MM.1S (cell line): ENCODE measurements around the gene TM4SF20.

Source experiments
- DNase-seq: peaks from one replicate; pipeline ENCODE4 v3.0.0-alpha.2; 2015
- H2AFZ ChIP-seq: fragments of 300-600 bp; sonication (generic); 2 replicates; pipeline ENCODE4 v1.6.0; 2016; ENCODE audit warnings: antibody characterized with exemption, low read length
- H3F3A ChIP-seq: fragments of 300-600 bp; sonication (generic); 2 replicates; pipeline ENCODE4 v1.6.1; 2016; ENCODE audit warnings: mild to moderate bottlenecking, antibody characterized with exemption, low read length, moderate library complexity, mixed read lengths; ENCODE audit not compliant: insufficient read depth
- H3K27ac ChIP-seq: fragments of 300-600 bp; sonication (generic); 2 replicates; pipeline ENCODE4 v1.5.1; 2016; ENCODE audit warnings: mild to moderate bottlenecking, low read length
- H3K27me3 ChIP-seq: fragments of 300-600 bp; sonication (generic); replicated peaks from 2 replicates; pipeline ENCODE4 v1.6.0; 2016; ENCODE audit warnings: low read length; ENCODE audit not compliant: insufficient read depth
- H3K36me3 ChIP-seq: fragments of 300-600 bp; sonication (generic); replicated peaks from 2 replicates; pipeline ENCODE4 v1.6.1; 2016; ENCODE audit warnings: mild to moderate bottlenecking, low read length, mixed read lengths; ENCODE audit not compliant: insufficient read depth
- H3K4me1 ChIP-seq: fragments of 300-600 bp; sonication (generic); 2 replicates; pipeline ENCODE4 v1.6.1; 2016; ENCODE audit warnings: low read length, mixed read lengths
- H3K4me2 ChIP-seq: fragments of 300-600 bp; sonication (generic); 2 replicates; pipeline ENCODE4 v1.6.0; 2016; ENCODE audit warnings: low read depth, low read length
- H3K4me3 ChIP-seq: fragments of 300-600 bp; sonication (generic); 2 replicates; pipeline ENCODE4 v1.5.1; 2016; ENCODE audit warnings: low read length, mixed read lengths
- H3K79me2 ChIP-seq: fragments of 300-600 bp; sonication (generic); 2 replicates; pipeline ENCODE4 v1.6.1; 2016; ENCODE audit warnings: mixed run types, low read length, mixed read lengths
- H3K9ac ChIP-seq: fragments of 300-600 bp; sonication (generic); 2 replicates; pipeline ENCODE4 v1.6.1; 2016; ENCODE audit warnings: low read length, mixed read lengths
- H3K9me2 ChIP-seq: fragments of 300-600 bp; sonication (generic); replicated peaks from 2 replicates; pipeline ENCODE4 v1.6.1; 2016; ENCODE audit warnings: mild to moderate bottlenecking, low read length, mixed read lengths; ENCODE audit not compliant: insufficient read depth
- H3K9me3 ChIP-seq: fragments of 300-600 bp; sonication (generic); replicated peaks from 2 replicates; pipeline ENCODE4 v1.6.1; 2016; ENCODE audit warnings: mild to moderate bottlenecking, low read length, mixed read lengths; ENCODE audit not compliant: insufficient read depth
- H4K20me1 ChIP-seq: fragments of 300-600 bp; sonication (generic); 2 replicates; pipeline ENCODE4 v1.6.1; 2016; ENCODE audit warnings: mild to moderate bottlenecking, low read length, moderate library complexity, mixed read lengths; ENCODE audit not compliant: insufficient read depth
- EZH2 ChIP-seq: fragments of 300-600 bp; sonication (generic); optimal IDR thresholded peaks from 2 replicates; pipeline ENCODE3; 2017; ENCODE audit warnings: low read depth, mild to moderate bottlenecking, antibody characterized with exemption, low read length, mixed read lengths
- EZH2phosphoT487 ChIP-seq: fragments of 300-600 bp; sonication (generic); IDR thresholded peaks from 2 replicates; pipeline ENCODE4 v1.6.1; 2018; ENCODE audit warnings: antibody characterized with exemption, low read length
- TF ChIP-seq, protein P1 (sequence below): fragments of 300-600 bp; sonication (generic); IDR thresholded peaks from 2 replicates; pipeline ENCODE4 v1.5.1; 2016; ENCODE audit warnings: antibody characterized with exemption, low read length, mixed read lengths

Gene TM4SF20, protein sequence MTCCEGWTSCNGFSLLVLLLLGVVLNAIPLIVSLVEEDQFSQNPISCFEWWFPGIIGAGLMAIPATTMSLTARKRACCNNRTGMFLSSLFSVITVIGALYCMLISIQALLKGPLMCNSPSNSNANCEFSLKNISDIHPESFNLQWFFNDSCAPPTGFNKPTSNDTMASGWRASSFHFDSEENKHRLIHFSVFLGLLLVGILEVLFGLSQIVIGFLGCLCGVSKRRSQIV

DNA sequence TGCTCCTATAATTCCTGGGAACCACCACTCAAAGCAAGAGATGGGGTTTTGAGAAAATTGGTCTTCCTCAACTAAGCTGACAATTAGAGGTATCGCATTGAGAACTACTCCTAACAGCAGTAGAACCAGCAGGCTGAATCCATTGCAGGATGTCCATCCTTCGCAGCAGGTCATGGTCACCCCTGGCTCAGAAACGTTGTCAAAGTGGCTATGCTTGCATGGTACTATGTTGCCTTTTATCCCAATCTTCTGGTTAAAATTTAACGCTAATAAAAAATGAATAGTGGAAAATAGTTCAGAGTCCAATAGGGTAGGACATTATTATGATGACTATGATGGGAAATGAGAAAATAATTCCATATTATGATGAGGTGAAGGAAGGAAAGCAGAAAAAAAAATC is at the start of gene TM4SF20:
Gene TM4SF20, minus strand, starts transcription at position 212 of the 400 bp plus-strand sequence. Its CDS starts 38 bp downstream, at position 174.
- Histone ChIP-seq H3F3A (no peaks in the 10 kb centered on the region), H3K79me2 (no peaks in the 10 kb centered on the region), H3K9me3 (no peaks in the 10 kb centered on the region), H2AFZ (no peak within 1 kb of the TSS), H3K27ac (no peak within 1 kb of the TSS), H3K4me1 (no peaks in the 10 kb centered on the region), H3K4me2 (no peak within 1 kb of the TSS), H3K4me3 (no peak within 1 kb of the TSS), H3K27me3 (no peaks in the 10 kb centered on the region), H3K9me2 (no peaks in the 10 kb centered on the region), H4K20me1 (no peaks in the 10 kb centered on the region), H3K36me3 (no peaks in the 10 kb centered on the region), H3K9ac (no peak within 1 kb of the TSS)
- DNase-seq = no peak
- no peak for TF ChIP-seq EZH2phosphoT487
- TF ChIP-seq, protein P1, sequence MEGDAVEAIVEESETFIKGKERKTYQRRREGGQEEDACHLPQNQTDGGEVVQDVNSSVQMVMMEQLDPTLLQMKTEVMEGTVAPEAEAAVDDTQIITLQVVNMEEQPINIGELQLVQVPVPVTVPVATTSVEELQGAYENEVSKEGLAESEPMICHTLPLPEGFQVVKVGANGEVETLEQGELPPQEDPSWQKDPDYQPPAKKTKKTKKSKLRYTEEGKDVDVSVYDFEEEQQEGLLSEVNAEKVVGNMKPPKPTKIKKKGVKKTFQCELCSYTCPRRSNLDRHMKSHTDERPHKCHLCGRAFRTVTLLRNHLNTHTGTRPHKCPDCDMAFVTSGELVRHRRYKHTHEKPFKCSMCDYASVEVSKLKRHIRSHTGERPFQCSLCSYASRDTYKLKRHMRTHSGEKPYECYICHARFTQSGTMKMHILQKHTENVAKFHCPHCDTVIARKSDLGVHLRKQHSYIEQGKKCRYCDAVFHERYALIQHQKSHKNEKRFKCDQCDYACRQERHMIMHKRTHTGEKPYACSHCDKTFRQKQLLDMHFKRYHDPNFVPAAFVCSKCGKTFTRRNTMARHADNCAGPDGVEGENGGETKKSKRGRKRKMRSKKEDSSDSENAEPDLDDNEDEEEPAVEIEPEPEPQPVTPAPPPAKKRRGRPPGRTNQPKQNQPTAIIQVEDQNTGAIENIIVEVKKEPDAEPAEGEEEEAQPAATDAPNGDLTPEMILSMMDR = no peak
- TF ChIP-seq EZH2 = no peak

DNA sequence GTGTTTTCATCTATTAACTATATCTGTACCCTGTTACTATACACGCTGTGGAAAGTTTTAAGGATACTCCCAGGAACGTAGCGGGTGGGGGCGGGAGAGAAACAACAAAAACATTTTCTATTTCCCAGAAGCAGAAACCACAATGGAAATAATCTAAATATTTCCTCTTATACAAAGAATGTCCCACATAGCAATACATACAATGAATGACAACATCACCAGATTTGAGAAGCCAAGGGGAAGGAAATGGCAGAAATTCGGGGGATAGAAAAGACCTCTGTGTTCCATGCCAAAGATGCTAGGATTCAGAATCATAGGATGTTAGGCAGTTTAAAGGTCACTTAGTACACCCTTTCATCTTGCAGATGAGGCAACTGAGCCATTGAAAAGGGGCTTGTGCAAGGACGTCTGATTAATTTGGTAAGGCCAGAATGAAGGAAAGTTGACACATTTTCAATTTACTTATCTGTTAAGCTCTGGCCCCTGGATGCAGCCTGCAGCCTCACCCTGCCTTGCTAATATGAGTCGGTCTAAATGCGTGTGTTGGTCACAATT is 49.7 kb upstream of the TM4SF20 start:
- Histone ChIP-seq H3K4me3 (no peak overlapping the region), H3K36me3 (no peaks in the 10 kb centered on the region), H4K20me1 (no peaks in the 10 kb centered on the region), H3F3A (no peaks in the 10 kb centered on the region), H3K9ac (no peak overlapping the region), H3K4me1 (no peaks in the 10 kb centered on the region), H3K9me3 (no peaks in the 10 kb centered on the region), H3K9me2 (no peaks in the 10 kb centered on the region), H3K27me3 (no peaks in the 10 kb centered on the region), H3K27ac (no peak overlapping the region), H3K4me2 (no peak overlapping the region), H2AFZ (no peak overlapping the region), H3K79me2 (no peaks in the 10 kb centered on the region)
- DNase-seq = no peak
- TF ChIP-seq, protein P1 = no peak
- TF ChIP-seq EZH2phosphoT487 = no peak
- TF ChIP-seq EZH2 = no peak

DNA sequence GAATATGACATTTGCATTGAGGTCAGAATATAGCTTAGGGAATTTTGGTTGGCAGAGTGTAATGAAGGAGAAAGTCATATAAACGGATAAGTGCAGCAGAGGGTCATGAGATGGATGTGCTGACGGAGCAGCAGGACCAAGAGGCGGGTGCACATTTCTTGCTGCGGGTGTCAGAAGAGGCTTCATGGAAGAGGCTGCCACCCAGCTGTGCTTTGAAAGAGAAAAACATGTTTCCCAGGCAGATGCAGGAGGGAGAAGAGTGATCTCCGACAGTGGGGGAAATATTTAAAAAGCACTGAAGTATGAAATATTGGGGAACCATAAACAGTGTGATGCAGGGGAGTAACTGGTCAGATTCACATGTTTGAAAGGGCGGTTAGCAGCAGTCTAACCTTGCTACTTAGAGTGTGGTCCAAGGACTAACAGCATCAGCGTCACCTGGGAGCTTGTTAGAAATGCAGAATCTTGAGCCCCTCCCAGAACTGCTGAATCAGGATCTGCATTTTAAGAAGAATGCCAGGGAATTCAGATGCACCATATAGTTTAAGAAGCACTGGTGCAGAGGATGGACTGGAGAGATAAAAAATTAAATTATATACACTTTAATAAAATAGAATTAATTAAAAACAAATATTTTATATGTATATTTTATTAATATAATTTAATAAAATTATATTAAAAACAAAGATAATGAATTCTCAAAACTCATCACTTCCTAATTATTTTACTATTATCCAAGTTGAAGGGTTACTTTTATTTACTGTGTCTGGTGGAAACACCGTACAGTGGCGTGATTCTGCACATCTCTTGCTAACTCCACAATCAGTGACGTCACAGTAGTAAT is 44.8 kb upstream of the TM4SF20 start:
- Histone ChIP-seq H4K20me1 (no peaks in the 10 kb centered on the region), H3F3A (no peaks in the 10 kb centered on the region), H3K4me3 (no peak overlapping the region), H3K9me3 (no peaks in the 10 kb centered on the region), H3K4me2 (no peak overlapping the region), H3K4me1 (no peaks in the 10 kb centered on the region), H3K27me3 (no peaks in the 10 kb centered on the region), H3K79me2 (no peaks in the 10 kb centered on the region), H3K27ac (no peak overlapping the region), H3K36me3 (no peaks in the 10 kb centered on the region), H2AFZ (no peak overlapping the region), H3K9ac (no peak overlapping the region), H3K9me2 (no peaks in the 10 kb centered on the region)
- TF ChIP-seq EZH2phosphoT487 (no peak), EZH2 (no peak)
- TF ChIP-seq, protein P1 = no peak
- DNase-seq = no peak
